Left forelimb (tissue), 1 donor: ENCODE data around the gene CDK5R2.

ENCODE experiments used
- DNase-seq: peaks from one replicate; pipeline ENCODE4 v3.0.0-alpha.2; 2018; ENCODE audit warnings: low spot score

CDK5R2 gene

DNA sequence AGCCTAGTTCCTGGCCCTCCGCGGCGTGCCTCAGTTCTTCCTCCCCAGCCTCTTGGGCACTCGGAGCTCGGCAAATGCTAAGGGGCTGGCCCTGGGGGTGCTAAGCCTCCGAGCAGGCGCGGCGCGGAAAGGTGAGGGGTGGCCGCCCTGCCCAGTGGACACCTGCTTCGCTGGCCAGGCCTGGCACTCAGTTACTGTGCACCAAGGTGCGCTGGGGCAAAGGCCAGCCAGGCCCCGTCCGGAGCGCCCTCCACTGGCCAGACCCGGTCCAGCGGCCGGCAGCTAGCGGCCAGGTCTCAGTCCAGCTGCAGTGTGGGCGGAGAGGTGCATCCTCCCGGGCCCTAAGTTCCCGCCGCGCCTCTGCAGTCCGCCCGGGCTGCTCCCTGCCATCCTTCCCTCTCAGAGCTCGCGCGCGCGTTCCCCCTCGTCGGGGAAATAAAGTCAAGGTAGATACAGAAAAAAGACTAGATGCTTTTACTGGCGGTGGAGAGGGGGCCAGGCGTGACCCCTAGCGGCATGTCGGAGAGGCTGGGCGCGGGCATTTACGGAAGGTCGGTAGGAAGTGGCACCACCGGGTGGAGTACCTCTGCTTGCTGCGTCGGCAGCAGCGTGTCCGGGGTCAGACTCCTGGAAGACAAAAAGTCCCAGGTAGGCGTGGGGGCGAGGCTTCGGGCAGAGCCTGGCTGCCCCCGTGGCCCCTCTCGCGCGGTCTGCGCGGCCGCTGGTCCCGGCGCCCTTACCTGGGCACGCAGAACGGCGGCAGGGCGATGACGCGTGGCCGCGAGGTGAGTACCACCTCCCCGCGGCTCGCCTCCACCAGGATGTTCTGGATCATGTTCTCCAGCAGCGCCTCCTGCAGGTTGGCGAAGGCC is 43.2 kb downstream of the CDK5R2 start:
- DNase-seq = no peak

DNA sequence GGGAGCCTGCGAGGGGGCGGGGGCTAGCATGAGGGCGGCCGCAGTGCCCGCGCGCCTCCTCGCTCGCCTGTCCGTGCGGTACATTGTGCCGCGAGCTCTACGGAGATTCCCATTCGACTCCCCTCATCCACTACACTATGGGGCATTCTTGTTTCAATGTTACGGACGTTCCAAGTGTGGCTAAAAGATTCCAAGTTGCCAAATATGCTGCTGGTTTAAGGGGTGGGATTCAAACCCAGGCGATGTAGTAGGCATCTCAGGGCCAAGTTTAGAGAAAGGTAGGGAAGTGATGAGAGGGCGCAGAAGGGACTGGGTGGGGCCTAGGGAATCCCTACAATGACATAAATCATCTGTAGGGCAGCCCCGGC is 43.8 kb downstream of the CDK5R2 start:
- DNase-seq = no peak

DNA sequence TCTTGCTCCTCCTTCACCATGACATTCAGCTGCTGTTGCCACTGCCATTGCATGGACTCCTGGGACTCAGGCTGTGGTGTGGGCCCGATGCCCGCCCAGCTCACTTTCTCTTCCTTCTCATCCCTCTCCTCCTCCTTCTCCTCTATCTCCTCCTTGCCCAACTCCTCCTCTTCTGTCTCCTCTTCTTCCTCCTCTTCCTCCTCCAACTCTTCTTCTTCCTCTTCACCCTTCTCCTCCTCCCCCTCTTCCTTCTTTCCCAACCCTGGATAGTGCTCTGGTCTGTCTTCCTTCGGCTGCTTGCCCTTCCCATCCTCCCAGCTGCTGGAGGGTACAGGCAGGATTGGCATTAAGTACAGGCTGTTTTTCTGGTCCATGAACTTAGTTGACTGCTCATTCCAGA is 44.5 kb downstream of the CDK5R2 start:
- no peak for DNase-seq

DNA sequence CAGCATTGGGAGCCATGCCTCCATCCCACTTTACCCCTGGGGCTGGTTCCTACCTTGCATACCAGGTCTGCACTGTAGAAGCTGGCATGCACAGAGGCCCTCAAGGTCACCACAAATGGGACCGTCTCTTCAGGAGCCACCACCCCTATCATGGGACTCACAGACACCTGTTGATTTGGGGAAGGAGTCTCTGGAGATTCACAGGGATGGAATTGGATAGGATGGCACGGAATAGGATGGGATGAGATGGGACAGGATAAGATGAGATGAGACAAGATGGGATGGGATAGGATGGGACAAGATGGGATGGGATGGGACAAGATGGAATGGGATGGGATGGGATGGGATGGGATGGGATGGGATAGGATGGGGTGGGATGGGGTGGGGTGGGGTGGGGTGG is 49.8 kb downstream of the CDK5R2 start:
- no peak for DNase-seq

DNA sequence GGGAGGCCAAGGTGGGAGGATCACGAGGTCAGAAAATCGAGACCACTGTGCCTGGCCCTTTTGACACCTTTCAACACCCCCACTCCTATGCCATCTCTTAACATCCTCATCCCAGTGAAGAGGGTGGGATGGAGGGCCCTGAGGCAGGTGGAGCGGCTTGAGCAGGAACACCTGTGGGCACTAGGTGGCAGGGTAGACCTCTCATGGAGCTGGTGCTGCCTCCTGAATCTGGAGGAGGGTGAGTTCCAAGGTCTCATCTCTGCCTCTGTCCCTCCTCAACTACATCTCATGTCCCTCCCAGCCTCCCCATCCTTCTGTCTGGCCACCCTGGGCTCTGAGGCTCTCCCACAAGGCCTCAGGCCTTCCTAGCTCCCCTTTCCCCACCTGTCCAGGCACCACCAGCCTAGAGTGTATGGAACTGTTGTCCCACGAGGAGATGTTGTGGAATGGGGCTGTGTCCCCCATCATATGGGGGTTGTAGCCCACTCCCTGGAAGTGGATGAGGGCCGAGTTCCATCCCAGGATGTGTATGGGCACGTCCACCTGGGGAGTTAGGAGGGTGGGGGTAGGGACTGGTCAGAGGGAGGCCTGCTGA is 50.8 kb downstream of the CDK5R2 start:
- no peak for DNase-seq

DNA sequence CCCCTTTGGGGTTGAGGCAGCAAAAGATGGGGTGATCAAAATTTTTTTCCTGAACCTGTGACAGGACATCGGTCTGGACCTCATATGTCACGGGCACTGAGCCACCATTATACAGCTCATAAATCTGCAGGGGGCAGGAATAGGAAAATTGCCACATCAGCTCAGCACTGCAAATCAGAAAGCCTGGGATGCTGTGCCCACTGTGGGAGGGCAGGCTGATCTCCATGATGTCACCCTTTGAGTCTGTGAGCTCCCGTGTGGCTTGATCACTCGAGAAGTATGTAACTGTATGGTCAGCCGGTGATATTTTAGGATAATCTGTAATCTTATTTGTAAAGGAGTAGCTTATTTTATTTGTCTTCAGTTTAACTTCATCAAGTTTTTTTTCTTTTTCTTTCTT is 51.4 kb downstream of the CDK5R2 start:
- DNase-seq = no peak
